Activated naive CD4-positive, alpha-beta T cell treated with anti-CD3 and anti-CD28 coated beads for 36 hours (primary cell): Measurements from ENCODE around the gene CNPY4. TPM values are rescaled to one million over a fixed set of nuclear protein-coding genes. Genes with fewer than 3 reads are reported as not detected.

ENCODE experiments used
- CTCF ChIA-PET: fragments of 350-600 bp; sonication (Branson Sonifier 250); formaldehyde crosslinking; loops from one replicate; lab custom pipeline; 2021; ENCODE audit warnings: antibody characterized with exemption; lab: Charles Lee
- DNase-seq: peaks from one replicate; pipeline ENCODE4 v3.0.0-alpha.2; 2020
- H3K27ac Mint-ChIP-seq: one replicate; pipeline ENCODE4 v1.8.0; 2021; ENCODE audit warnings: mild to moderate bottlenecking, mixed read lengths
- H3K27me3 Mint-ChIP-seq: one replicate; pipeline ENCODE4 v1.8.0; 2021; ENCODE audit warnings: low read depth, mixed read lengths
- H3K36me3 Mint-ChIP-seq: one replicate; pipeline ENCODE4 v1.8.0; 2021; ENCODE audit warnings: low read depth, mixed read lengths
- H3K4me1 Mint-ChIP-seq: one replicate; pipeline ENCODE4 v1.8.0; 2021; ENCODE audit warnings: low read depth, mixed read lengths
- H3K4me3 Mint-ChIP-seq: one replicate; pipeline ENCODE4 v1.8.0; 2021; ENCODE audit warnings: mild to moderate bottlenecking, moderate library complexity, mixed read lengths
- H3K9me3 Mint-ChIP-seq: one replicate; pipeline ENCODE4 v1.8.0; 2021; ENCODE audit warnings: mixed read lengths
- intact Hi-C: fragments of 100-400 bp; cut with micrococcal nuclease; formaldehyde crosslinking; loops from one replicate; pipeline ENCODE4 v1.15.1; 2023
- microRNA-seq: library from miRNA; unstranded; fragments of <30 nt; microRNA quantifications from one replicate; pipeline ENCODE4 v1.2.0, GENCODE V29; 2022; ENCODE audit warnings: borderline microRNAs expressed, borderline replicate concordance
- total RNA-seq, 2 experiments: library from RNA; stranded (reverse); gene quantifications; one replicate each; pipeline ENCODE4 v1.2.3, GENCODE V29; 2021

Gene CNPY4
- total RNA-seq, 2 experiments from 2014 or later = 7.2 to 8.7 TPM

GRCh38 chr7:100166970-100167911 is 47.8 kb downstream of the CNPY4 start:
- peaks cover 3% of the 10 kb centered on the region for H3K36me3 Mint-ChIP-seq
- DNase-seq = peak; percentile 29
- CTCF ChIA-PET = interaction anchor here (0.7 to 2.6 kb wide), 10 partner anchors 7 to 240 kb away, joined by 3 to 12 read pairs (median 5); partner anchors contain the start of gene STAG3
- H3K27me3 Mint-ChIP-seq = no peaks in the 10 kb centered on the region
- H3K4me1 Mint-ChIP-seq = peaks cover 77% of the 10 kb centered on the region
- H3K4me3 Mint-ChIP-seq = peak overlapping the region; percentile 78
- intact Hi-C loops = loop anchor here (1.0 kb wide), 1 partner anchor 9 kb away; the partner anchor contains the start of gene TRAPPC14
- H3K27ac Mint-ChIP-seq = peak overlapping the region; percentile 74
- H3K9me3 Mint-ChIP-seq = no peaks in the 10 kb centered on the region

- no peaks in the 10 kb centered on the region for H3K27me3 Mint-ChIP-seq
- H3K9me3 Mint-ChIP-seq = no peaks in the 10 kb centered on the region
- DNase-seq = peak; percentile 35
- H3K4me3 Mint-ChIP-seq = peak overlapping the region; percentile 78
- CTCF ChIA-PET = interaction anchor here (0.7 to 2.6 kb wide), 10 partner anchors 8 to 240 kb away, joined by 3 to 12 read pairs (median 4); no protein-coding TSS in a partner anchor
- H3K27ac Mint-ChIP-seq = peak overlapping the region; percentile 85
- intact Hi-C loops = loop anchor here (1.0 kb wide), 2 partner anchors 9 to 20 kb away; partner anchors contain the start of genes GPC2, LAMTOR4 and STAG3
- peaks cover 3% of the 10 kb centered on the region for H3K36me3 Mint-ChIP-seq
- peaks cover 72% of the 10 kb centered on the region for H3K4me1 Mint-ChIP-seq
These were observed 48.5 kb downstream of the CNPY4 start for GRCh38 chr7:100167912-100168323.

- peak; percentile 59 for DNase-seq
- intact Hi-C loops = no loop called here
- Mint-ChIP-seq H3K27ac (peak overlapping the region; percentile 85), H3K36me3 (peaks cover 3% of the 10 kb centered on the region), H3K27me3 (no peaks in the 10 kb centered on the region), H3K9me3 (no peaks in the 10 kb centered on the region), H3K4me3 (peak overlapping the region; percentile 78), H3K4me1 (peaks cover 60% of the 10 kb centered on the region)
- CTCF ChIA-PET = interaction anchor here (1.0 to 1.5 kb wide), 2 partner anchors 24 to 41 kb away, joined by 3 read pairs; no protein-coding TSS in a partner anchor
These were observed 49.9 kb downstream of the CNPY4 start for GRCh38 chr7:100169147-100169850.

GRCh38 chr7:100170101-100170897 is 50.9 kb downstream of the CNPY4 start:
- Mint-ChIP-seq H3K27ac (peak overlapping the region; percentile 51), H3K4me3 (peak overlapping the region; percentile 62), H3K9me3 (no peaks in the 10 kb centered on the region), H3K4me1 (peaks cover 60% of the 10 kb centered on the region), H3K36me3 (peaks cover 2% of the 10 kb centered on the region), H3K27me3 (no peaks in the 10 kb centered on the region)
- no peak for DNase-seq
- intact Hi-C loops = no loop called here
- CTCF ChIA-PET = interaction anchor here (1.0 kb wide), 1 partner anchor 40 kb away, joined by 3 read pairs; no protein-coding TSS in a partner anchor

GRCh38 chr7:100171087-100171681 is 51.8 kb downstream of the CNPY4 start:
- Mint-ChIP-seq H3K4me3 (peak overlapping the region; percentile 62), H3K9me3 (no peaks in the 10 kb centered on the region), H3K27me3 (no peaks in the 10 kb centered on the region), H3K36me3 (peaks cover 1% of the 10 kb centered on the region), H3K27ac (no peak overlapping the region), H3K4me1 (peaks cover 61% of the 10 kb centered on the region)
- DNase-seq = peak; percentile 45
- CTCF ChIA-PET = no interaction called here
- intact Hi-C loops = no loop called here

- CTCF ChIA-PET = interaction anchor here (0.6 kb wide), 2 partner anchors 24 to 720 kb away, joined by 4 to 5 read pairs; no protein-coding TSS in a partner anchor
- H3K9me3 Mint-ChIP-seq = no peaks in the 10 kb centered on the region
- intact Hi-C loops = no loop called here
- peaks cover 1% of the 10 kb centered on the region for H3K36me3 Mint-ChIP-seq
- H3K4me1 Mint-ChIP-seq = peaks cover 59% of the 10 kb centered on the region
- no peak for DNase-seq
- H3K27me3 Mint-ChIP-seq = no peaks in the 10 kb centered on the region
- no peak overlapping the region for H3K27ac Mint-ChIP-seq
- H3K4me3 Mint-ChIP-seq = peak overlapping the region; percentile 71
These were observed 52.4 kb downstream of the CNPY4 start for GRCh38 chr7:100171840-100172239.

GRCh38 chr7:100173806-100174495 is 54.5 kb downstream of the CNPY4 start:
- CTCF ChIA-PET = no interaction called here
- no peaks in the 10 kb centered on the region for H3K9me3 Mint-ChIP-seq
- peaks cover 44% of the 10 kb centered on the region for H3K4me1 Mint-ChIP-seq
- intact Hi-C loops = no loop called here
- H3K36me3 Mint-ChIP-seq = peaks cover 1% of the 10 kb centered on the region
- no peaks in the 10 kb centered on the region for H3K27me3 Mint-ChIP-seq
- no peak for DNase-seq
- no peak overlapping the region for H3K4me3 Mint-ChIP-seq
- H3K27ac Mint-ChIP-seq = peak overlapping the region; percentile 26

GRCh38 chr7:100174582-100174981 is 55.1 kb downstream of the CNPY4 start:
- CTCF ChIA-PET = no interaction called here
- no peak for DNase-seq
- Mint-ChIP-seq H3K4me3 (no peak overlapping the region), H3K27me3 (no peaks in the 10 kb centered on the region), H3K27ac (no peak overlapping the region), H3K36me3 (peaks cover 1% of the 10 kb centered on the region), H3K4me1 (peaks cover 37% of the 10 kb centered on the region), H3K9me3 (no peaks in the 10 kb centered on the region)
- intact Hi-C loops = no loop called here

Small RNAs within 50 kb of the gene (microRNA-seq; reads per million reads assigned to microRNA genes)
- gene MIR106B = 7,564 reads per million, percentile 95 among the genes with 10 or more reads in this experiment
- gene MIR25 = 1,129 reads per million, percentile 85 among the genes with 10 or more reads in this experiment
- gene MIR4658 = not detected
- gene MIR93 = 14,007 reads per million, percentile 97 among the genes with 10 or more reads in this experiment

Other genes with a start within 250 kb of the CNPY4 start
- gene OR2AE1, start 242.6 kb upstream of the CNPY4 start, total RNA-seq = not detected
- 10 to 100 TPM; 25.7 to 25.8 TPM for gene TRIM4, start 200.1 kb upstream of the CNPY4 start, total RNA-seq
- gene GJC3, start 190.0 kb upstream of the CNPY4 start, total RNA-seq = 1 to 10 TPM in 1 of 2 experiments, under 1 TPM in 1; 0.62 to 1.1 TPM
- not detected for gene AZGP1, start 143.6 kb upstream of the CNPY4 start, total RNA-seq
- gene ZKSCAN1, start 104.0 kb upstream of the CNPY4 start, total RNA-seq = 10 to 100 TPM; 64.4 to 67.9 TPM
- 1 to 10 TPM; 6.2 to 6.4 TPM for gene ZSCAN21, start 69.9 kb upstream of the CNPY4 start, total RNA-seq
- gene ZNF3, start 37.9 kb upstream of the CNPY4 start, total RNA-seq = 10 to 100 TPM; 13.1 to 14.0 TPM
- gene COPS6, start 30.7 kb upstream of the CNPY4 start, total RNA-seq = 10 to 100 TPM; 97.1 to 97.8 TPM
- gene MCM7, start 18.2 kb upstream of the CNPY4 start, total RNA-seq = 100 to 1,000 TPM; 390 to 395 TPM
- gene AP4M1, start 18.0 kb upstream of the CNPY4 start, total RNA-seq = 10 to 100 TPM; 12.6 to 12.7 TPM
- 10 to 100 TPM; 48.9 to 53.5 TPM for gene TAF6, start 276 bp upstream of the CNPY4 start, total RNA-seq
- 1 to 10 TPM; 2.3 to 2.9 TPM for gene MBLAC1, start 7.3 kb downstream of the CNPY4 start, total RNA-seq
- gene LAMTOR4, start 29.3 kb downstream of the CNPY4 start, total RNA-seq = 100 to 1,000 TPM; 129 to 135 TPM
- gene TRAPPC14, start 39.1 kb downstream of the CNPY4 start, total RNA-seq = 10 to 100 TPM; 21.2 to 21.6 TPM
- 1 to 10 TPM; 6.2 to 6.5 TPM for gene GAL3ST4, start 49.0 kb downstream of the CNPY4 start, total RNA-seq
- gene GPC2, start 57.7 kb downstream of the CNPY4 start, total RNA-seq = 1 to 10 TPM; 7.6 to 9.5 TPM
- 10 to 100 TPM; 38.4 to 41.0 TPM for gene STAG3, start 58.3 kb downstream of the CNPY4 start, total RNA-seq
- 10 to 100 TPM; 22.7 to 22.8 TPM for gene PVRIG, start 100.3 kb downstream of the CNPY4 start, total RNA-seq
- gene SPDYE3, start 188.1 kb downstream of the CNPY4 start, total RNA-seq = not detected
- 10 to 100 TPM; 30.5 to 31.4 TPM for gene PILRB, start 238.5 kb downstream of the CNPY4 start, total RNA-seq